HG03521 (cell line): Measurements from ENCODE around the gene MAP1B.

Experiments
- ATAC-seq: cut with Tn5 transposase; IDR thresholded peaks from one replicate; pipeline ENCODE4 v1.9.1; 2021; ENCODE audit warnings: mild to moderate bottlenecking, moderate library complexity; ENCODE audit not compliant: unreplicated experiment

MAP1B gene

DNA sequence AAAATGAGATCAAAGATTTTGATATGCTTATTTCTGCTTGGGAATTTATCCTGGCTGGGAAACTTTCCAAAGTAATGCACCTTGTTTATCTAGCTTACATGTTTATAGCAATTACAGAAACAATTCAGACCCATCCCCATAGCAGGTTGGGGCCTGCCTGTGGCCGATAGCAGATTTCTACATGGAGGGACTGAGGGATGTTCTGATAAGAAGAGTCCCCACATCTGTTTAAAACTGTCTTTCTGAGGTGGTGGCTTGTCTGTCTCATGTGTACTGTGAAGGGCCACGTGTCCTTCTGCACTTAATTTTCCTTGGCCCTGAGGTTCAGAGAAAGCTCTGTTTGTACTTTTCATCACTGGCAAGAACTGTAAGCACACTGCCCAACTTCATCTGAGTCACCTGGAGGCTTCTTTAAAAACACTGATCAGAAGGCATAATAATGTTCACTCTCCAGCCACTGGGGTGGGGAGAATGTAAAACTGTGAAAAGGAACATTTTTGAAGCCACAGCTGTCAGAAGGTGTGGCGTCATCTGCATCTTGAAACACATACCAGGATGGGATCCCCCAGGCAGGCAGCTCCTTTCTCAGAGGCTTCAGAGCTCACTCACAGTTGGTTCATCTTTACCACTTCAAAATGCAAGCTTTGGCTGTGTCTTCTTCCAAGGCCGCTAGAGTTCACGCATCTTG is 80.3 kb downstream of the MAP1B start:
- ATAC-seq: no peak

DNA sequence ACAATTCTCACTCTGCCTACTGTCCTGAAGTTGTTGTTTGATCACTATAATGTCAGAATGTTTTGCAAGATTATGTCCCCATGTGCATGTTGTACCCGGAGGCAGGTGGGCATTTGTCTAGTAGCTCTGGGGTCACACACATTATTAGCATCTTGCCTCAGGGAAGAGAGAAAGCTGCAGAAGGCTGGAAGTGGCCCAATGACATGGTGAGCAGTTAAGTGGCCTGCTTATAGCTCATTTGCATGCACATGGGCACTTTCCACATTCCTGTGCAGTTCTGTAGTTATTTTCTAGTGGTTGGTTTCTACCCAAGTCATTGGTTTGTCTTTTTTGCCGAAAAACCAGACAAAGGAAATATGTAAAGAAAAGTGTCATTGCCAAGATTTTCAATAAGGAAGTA is 80.9 kb downstream of the MAP1B start:
- ATAC-seq: no peak

DNA sequence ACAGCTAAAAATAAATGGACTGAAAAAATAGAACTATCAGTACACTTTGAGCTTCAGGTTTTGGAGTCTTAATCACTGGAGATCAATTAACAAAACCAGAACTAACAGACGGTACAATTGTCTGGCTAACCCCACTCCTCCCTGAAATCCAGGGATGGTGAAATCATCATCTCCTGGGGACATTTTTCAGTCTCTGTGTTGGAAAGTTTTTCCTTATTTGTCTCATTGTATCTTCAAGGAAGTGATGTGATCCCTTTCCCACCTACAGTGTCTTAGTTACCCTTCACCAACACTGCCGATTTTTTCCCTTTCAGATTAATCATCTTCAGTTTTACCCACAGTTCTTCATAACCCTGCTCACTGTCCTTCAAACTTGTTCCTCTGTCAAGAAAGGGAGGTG is 81.9 kb downstream of the MAP1B start:
- ATAC-seq: no peak

DNA sequence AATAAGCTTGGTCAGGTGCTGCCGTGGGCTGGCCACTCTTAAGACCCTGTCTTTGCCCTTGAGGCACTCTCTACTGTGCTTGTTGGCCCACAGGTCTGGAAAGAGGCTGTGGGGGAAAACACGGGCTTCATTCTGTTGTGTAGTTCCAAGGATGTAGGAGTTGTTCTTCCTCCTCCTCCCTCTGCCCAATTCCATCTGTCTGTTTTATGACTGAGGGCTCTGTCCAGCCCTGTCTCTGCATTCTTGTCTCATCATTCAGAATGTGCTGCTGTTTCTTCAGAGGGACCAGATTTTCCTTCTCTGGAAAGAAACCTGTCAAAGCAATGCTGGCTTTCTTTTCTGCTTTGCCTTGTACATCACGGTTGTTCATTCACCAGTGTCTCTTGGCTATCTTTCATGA is 84.1 kb downstream of the MAP1B start:
- no peak for ATAC-seq

DNA sequence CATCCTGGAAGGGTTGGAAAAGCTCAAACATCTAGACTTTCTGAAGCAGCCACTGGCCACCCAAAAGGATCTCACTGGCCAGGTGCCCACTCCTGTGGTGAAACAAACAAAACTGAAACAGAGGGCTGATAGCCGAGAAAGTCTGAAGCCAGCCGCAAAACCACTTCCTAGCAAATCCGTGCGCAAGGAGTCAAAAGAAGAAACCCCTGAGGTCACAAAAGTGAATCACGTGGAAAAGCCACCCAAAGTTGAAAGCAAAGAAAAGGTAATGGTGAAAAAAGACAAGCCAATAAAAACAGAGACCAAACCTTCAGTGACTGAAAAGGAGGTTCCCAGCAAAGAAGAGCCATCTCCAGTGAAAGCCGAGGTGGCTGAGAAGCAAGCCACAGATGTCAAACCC is 87.6 kb downstream of the MAP1B start:
- ATAC-seq: peak; percentile 93

DNA sequence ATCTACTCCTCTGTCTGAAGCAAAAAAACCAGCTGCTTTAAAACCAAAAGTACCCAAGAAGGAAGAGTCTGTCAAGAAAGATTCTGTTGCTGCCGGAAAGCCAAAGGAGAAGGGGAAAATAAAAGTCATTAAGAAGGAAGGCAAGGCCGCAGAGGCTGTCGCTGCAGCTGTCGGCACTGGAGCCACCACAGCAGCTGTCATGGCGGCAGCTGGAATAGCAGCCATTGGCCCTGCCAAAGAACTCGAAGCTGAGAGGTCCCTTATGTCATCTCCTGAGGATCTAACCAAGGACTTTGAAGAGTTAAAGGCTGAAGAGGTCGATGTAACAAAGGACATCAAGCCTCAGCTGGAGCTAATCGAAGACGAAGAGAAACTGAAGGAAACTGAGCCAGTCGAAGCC is 88.3 kb downstream of the MAP1B start:
- no peak for ATAC-seq

DNA sequence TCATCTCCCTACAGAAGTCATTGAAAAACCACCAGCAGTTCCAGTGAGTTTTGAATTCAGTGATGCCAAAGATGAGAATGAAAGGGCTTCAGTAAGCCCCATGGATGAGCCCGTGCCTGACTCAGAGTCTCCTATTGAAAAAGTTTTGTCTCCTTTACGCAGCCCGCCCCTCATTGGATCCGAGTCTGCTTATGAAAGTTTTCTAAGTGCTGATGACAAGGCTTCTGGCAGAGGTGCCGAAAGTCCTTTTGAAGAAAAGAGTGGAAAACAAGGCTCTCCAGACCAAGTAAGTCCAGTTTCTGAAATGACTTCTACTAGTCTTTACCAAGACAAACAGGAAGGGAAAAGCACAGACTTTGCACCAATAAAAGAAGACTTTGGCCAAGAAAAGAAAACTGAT is 90.1 kb downstream of the MAP1B start:
- ATAC-seq: no peak

DNA sequence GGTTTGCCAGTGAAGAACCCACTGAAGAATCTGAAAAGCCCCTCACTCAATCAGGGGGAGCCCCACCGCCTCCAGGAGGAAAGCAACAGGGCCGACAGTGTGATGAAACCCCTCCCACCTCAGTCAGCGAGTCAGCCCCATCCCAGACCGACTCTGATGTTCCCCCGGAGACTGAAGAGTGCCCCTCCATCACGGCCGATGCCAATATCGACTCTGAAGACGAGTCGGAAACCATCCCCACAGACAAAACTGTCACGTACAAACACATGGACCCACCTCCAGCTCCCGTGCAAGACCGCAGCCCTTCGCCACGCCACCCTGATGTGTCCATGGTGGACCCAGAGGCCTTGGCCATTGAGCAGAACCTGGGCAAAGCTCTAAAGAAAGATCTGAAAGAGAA is 92.4 kb downstream of the MAP1B start:
- ATAC-seq: no peak

DNA sequence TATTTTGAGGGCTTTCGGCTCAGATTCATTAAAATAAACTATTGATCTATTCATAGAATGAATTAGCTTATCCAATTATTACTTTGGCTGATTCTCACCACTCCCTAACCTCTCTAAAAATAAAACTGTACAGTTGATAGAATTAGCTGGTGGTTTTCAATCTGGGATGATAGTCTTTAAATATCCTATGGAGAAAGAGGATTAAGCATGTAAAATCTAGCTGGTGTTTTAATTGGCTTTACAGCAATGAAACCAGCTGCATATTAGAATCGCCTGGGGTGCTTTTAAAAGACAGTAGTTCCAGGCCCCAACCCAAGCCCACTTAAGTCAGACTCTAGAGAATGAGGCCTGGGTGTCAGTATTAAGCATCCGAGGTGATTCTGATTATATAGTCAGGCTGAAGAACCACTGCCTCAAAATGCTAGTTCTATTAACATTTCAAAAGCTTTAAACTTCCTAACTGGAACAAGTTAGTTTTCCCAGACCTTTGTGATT is 95.1 kb downstream of the MAP1B start:
- ATAC-seq: no peak

DNA sequence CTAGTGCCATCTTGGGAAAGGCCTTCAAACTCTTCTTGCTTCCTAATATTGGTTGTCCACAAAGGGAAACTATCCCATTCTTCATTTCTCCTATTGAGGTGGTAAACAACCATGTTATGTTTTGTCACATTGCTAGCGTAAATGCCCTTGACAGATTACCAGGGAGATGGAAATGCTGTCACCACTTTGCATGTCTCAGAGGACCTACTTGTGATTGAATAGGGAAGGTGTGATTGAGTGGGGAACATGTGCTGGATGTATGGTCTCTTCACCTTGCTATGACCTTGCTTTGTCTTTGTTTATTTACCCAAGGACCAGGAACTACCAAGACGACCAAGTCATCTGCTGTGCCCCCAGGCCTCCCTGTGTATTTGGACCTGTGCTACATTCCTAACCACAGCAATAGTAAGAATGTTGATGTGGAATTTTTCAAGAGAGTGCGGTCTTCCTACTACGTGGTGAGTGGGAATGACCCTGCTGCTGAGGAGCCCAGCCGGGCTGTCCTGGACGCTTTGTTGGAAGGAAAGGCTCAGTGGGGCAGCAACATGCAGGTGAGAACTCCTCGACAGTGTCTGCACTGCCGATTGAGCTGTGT is 96.1 kb downstream of the MAP1B start:
- ATAC-seq: no peak

DNA sequence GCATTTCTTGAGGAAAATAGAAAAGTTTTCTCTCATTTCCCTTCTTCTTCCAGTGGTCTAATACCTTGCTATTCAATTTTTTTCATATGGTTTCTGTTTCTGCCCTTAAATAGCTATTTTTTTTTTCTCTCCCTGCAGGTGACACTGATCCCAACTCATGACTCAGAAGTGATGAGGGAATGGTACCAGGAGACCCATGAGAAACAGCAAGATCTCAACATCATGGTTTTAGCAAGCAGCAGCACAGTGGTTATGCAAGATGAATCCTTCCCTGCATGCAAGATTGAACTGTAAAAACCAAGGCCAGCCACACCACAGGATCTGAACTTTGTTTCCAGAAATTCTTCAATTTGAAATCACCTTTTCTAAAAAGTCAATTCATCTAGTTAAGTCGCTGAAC is 97.7 kb downstream of the MAP1B start:
- ATAC-seq: no peak

DNA sequence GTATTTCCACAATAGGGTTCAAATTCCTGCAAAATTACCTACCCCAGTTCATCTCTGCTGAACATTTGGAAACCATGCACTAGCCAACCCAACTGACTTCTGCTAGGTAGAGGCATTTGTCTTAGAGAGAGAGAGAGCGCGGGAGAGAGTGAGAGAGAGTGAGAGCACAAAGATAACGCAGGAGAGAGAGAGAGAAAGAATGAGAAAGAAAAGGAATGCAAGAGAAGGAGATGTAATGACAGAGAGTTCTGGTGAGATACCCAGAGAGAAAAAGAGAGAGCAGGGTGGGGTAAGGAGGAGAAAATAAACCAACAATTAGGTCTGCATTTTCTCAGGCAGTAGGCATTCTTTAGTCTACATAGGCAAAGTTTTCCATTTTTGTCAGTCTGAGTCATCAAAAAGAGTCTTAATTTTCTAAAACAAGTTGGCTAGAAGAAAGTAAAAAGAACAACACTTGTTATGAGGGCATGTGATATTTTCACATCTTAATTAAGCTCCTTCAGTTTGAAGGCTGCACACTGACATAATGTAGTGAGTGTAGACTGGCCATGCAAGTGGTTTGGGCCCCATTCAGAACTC is 98.2 kb downstream of the MAP1B start:
- no peak for ATAC-seq

DNA sequence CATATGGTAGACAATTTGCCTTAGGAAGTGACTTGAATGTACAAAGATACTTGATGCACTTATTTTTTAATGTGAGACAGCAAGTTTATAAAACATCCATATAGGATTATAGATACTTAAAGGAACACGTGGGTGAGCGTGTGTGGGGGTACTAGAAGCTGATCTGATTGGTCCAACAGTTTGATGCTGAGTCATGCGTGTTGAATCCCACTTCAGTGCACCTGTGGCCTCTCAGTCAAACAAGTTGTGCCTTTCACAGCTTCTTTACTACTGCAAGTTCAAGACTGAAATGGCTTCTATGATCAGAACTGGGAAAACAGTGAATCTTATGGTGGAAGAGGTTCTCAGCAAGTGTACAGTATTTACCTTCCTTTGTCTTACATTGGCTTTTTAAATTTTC is 98.9 kb downstream of the MAP1B start:
- no peak for ATAC-seq

DNA sequence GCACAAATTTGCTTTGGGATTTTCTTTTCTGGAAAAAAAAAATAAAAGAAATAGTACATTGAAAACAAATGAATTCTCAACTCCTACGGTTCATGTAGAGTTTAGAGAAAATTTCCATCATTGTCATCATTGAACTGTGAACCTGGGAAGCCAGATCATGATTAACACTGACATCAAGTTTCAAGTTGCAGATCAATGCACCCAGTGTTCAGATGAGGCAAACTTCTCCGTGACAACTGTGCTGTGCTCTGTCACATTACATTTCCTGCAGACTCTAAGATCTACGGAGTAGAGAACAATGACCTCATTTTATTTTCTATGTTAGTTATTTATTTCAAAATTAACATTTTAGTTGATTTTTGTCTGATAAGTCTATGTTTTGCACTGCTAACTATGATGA is 99.7 kb downstream of the MAP1B start:
- no peak for ATAC-seq

DNA sequence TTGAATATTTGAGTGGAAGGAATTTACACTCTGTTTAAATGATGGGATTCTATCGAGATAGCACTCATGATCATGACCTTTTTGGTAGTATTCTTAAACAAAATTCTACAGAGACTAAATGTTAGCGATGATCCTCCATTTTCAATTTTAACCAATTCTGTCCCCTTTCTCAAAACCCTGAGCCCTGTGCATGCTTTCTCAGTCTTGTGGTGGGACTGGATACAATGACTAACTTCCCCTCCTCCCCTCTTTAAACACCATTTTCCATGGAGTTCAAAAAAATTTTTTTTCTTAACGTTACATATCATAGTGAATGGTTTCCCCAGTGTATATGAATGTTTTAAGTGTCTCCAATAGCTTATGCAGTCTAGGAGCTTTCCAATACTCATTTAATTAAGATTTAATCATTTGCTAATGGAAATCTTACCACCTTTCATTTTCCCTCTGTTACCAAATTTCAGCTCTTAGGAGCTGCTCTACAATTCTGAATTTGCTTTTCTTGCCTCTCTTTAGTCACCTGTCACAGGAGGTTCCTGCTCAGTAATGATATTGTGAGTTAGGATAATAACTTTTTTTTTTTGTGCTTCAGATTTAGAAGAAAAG is 101.2 kb downstream of the MAP1B start:
- no peak for ATAC-seq

DNA sequence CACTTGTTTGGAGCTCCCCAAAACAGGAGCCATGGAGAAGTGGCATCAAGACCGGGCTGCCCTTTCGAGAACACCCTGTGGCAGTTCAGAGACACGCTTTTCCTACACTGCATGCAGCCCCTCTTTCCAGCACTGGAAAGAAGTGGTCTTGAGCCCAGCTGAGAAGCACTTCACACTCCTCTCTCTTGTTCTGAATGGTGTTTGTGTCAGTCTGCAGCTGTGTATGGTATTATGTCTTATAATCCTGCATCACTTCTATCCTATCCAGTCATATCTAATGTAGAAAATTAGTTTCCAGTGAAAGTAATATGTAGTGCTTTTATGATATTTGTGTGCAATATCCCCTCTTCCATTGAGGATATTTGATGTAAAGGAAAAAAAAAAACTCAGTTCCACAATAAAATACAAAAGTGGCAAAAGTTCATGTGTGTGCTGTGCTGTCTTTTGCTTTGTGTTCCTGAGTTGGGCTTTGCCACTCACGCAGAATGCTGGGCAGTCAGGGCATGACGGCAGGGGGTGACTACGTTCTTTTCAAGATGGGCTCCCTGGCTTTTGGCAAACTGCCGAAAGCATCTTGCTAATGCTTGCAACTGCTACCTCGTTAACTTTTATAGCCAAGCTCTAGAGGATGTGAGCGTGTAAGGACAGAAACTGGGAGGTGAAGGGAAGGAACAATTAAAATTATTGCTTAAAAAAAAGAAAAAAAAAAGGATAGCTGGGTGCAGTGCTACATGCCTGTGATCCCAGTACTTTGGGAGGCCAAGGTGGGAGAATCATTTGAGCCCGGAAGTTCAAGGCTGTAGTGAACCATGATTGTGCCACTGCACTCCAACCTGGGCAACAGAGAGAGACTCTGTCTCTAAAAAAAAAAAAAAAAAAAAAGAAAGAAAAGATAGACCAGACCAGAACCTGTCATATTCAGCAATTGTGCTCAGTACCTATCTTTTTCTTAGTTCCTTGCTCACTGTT is 102.2 kb downstream of the MAP1B start:
- ATAC-seq: no peak

DNA sequence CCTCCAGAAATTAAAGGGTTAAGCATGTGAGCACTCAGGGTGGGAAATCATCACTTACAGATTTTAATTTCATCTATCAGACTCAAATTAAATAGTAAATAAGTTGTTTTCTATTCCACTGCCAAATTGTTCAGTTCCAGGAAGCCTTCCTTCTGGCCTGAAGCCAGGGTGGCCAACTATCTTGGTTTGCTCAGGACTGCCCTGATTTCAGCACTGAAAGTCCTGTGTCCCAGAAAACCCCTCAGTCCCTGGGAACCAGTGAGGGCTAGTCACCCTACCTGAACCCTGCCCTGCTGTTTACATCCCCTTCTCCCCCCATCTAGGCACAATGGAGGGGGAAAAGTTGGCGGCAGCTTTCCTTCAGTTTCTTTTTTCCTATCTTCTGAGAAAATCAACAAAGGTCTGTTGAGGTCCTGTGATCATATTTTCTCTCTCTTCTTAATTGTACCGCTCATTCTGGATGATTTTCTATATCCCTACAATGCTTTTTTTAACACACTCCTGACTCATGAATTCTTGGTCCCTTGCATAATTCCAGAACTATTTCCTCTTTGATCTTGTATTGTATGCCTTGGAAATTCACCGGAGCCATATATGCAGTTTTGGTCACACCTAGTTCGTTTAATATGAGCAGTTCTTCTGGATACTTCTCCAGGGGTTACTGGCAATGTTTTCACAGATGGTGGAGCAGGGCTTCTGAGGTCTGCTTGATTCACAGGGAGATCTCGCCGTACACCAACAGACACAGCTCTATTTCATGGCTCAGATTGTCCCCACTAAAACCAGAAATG is 103.8 kb downstream of the MAP1B start:
- ATAC-seq: no peak

DNA sequence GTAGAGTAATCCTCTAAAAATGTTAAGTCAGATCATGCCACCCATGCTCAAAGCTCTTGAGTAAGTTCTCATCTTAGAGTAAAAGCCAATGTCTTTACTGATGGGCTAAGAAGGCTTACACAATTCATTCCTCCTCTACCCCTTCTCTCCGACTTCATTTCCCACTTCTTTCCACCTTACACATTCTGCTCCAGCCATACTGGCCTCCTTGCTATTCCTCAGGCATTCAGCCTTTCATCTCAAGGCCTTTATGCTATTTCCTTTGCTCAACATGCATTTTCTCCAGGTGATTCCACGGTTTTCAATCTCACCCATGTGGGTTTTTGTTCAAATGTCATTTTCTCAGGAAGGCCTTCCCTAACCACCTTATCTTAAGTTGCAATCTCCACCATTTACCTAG is 104.9 kb downstream of the MAP1B start:
- ATAC-seq: no peak

DNA sequence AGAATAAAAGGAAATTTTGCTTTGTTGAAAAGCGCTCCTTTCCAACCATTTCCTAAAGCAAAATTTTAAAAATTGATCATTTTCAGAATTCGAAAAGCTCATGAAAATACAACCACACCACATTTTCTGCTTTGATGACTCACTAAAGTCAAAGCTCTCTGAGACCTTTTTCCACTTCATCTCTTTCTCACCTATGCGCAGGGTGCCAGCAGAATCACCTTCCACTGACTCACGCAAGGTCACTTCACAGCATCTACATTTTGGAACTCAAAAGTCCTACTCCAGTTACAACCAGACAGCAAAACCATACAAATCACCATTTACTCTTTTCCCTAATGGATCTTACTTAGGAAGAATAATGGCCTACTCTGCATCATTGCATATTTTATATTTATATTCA is 106.2 kb downstream of the MAP1B start:
- no peak for ATAC-seq

DNA sequence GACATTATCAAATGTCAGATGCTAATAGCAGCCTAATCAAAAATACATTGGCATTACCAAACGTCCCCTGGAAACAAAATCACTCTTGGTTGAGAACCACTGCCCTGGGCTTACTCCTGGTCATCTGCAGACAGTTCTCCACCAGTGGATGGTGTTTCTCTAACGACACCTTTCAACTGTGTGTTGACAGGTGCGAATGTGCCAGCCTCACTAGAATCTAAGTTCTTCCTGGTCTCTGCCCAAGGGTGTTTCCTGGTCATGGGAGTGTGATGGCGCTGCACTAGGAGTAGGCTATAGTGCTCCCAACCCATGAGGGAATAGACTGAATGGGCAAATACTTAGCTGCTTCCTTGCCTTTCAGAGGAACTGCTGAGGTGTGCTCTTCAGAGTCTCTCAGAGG is 106.9 kb downstream of the MAP1B start:
- no peak for ATAC-seq
